HepG2 (cell line): Measurements from ENCODE around the gene CDAN1. TPM values are rescaled to one million over a fixed set of nuclear protein-coding genes. Genes with fewer than 3 reads are reported as not detected.

Source experiments
- ATAC-seq: fragments of 200-7000 bp; cut with Tn5 transposase; 3 replicates; pipeline ENCODE4 v1.9.1; 2020; ENCODE audit warnings: mild to moderate bottlenecking, moderate library complexity
- BruUV-seq: library from RNA; stranded (reverse); fragments of 400-500 nt; replicated peaks from 2 replicates; lab custom pipeline; 2021; lab: Mats Ljungman, UMichigan
- CTCF ChIA-PET: fragments of 300-600 bp; formaldehyde crosslinking; extraction: SDS; loops from one replicate; lab custom pipeline; 2021; ENCODE audit warnings: low total read pairs, inconsistent platforms, low intra/inter-chr PET ratio; lab: Yijun Ruan, JAX
- POLR2A ChIA-PET: fragments of 350-600 bp; sonication (Branson Sonifier 250); formaldehyde crosslinking; loops from one replicate; lab custom pipeline; 2020; ENCODE audit warnings: antibody characterized with exemption, inconsistent platforms; lab: Yijun Ruan, JAX
- DNase-seq: peaks from one replicate; pipeline ENCODE4 v3.0.0-alpha.2; 2015; ENCODE audit warnings: low spot score
- FAIRE-seq: peaks from 3 replicates; lab custom pipeline; 2011; peaks lifted over from hg19 to GRCh38; lab: Jason Lieb, UNC
- H2AFZ ChIP-seq: one replicate; pipeline ENCODE4 v1.6.1; 2011; ENCODE audit warnings: low read length, inconsistent platforms
- H3K27ac ChIP-seq: fragments of 300-600 bp; 3 replicates; pipeline ENCODE4 v1.8.0; 2011; ENCODE audit warnings: mixed run types, mild to moderate bottlenecking, mixed read lengths, low read length, inconsistent platforms; ENCODE audit not compliant: insufficient read depth; ENCODE audit errors: extremely low read length
- H3K27me3 ChIP-seq, 2 experiments: fragments of 200-600 bp in 1 of 2; 2 replicates in 1 of 2; 3 replicates in 1 of 2; pipeline versions ENCODE4 v1.6.0 to v1.8.0; 2011; ENCODE audit warnings: low read length in 2 of 2, mild to moderate bottlenecking in 2 of 2, moderate library complexity in 2 of 2, inconsistent platforms in 1 of 2; ENCODE audit not compliant: insufficient read depth in 2 of 2, control insufficient read depth in 1 of 2
- H3K36me3 ChIP-seq, 2 experiments: fragments of 200-600 bp in 1 of 2; replicated peaks in 1 of 2; 2 replicates in 1 of 2; 3 replicates in 1 of 2; pipeline versions ENCODE4 v1.5.1 to v1.8.0; 2011; ENCODE audit warnings: low read length in 2 of 2, inconsistent platforms in 1 of 2; ENCODE audit not compliant: insufficient read depth in 2 of 2, control insufficient read depth in 1 of 2
- H3K4me1 ChIP-seq: 2 replicates; pipeline ENCODE4 v1.5.1; 2012; ENCODE audit warnings: low read length, inconsistent platforms; ENCODE audit not compliant: insufficient read depth
- H3K4me2 ChIP-seq: 2 replicates; pipeline ENCODE4 v1.6.0; 2011; ENCODE audit warnings: low read depth, low read length, inconsistent platforms
- H3K4me3 ChIP-seq, 3 experiments: fragments of 200-600 bp in 1 of 3; sonication (generic), shearing (Covaris generic) in 1 of 3; replicated peaks in 1 of 3; 2 replicates each; pipeline ENCODE4 v1.5.1; 2011 to 2016; ENCODE audit warnings: low read length in 3 of 3, inconsistent platforms in 2 of 3, low read depth in 2 of 3, mild to moderate bottlenecking in 2 of 3, control low read depth in 1 of 3, mixed read lengths in 1 of 3; ENCODE audit not compliant: insufficient read depth in 1 of 3
- H3K79me2 ChIP-seq: one replicate; pipeline ENCODE4 v1.6.1; 2011; ENCODE audit warnings: low read length, inconsistent platforms; ENCODE audit not compliant: insufficient read depth
- H3K9ac ChIP-seq: 2 replicates; pipeline ENCODE4 v1.6.0; 2011; ENCODE audit warnings: mild to moderate bottlenecking, low read depth, low read length, inconsistent platforms; ENCODE audit not compliant: insufficient read depth
- H3K9me3 ChIP-seq: 2 replicates; pipeline ENCODE4 v1.5.1; 2012; ENCODE audit warnings: mild to moderate bottlenecking, low read length
- H4K20me1 ChIP-seq: 2 replicates; pipeline ENCODE4 v1.6.0; 2011; ENCODE audit warnings: inconsistent platforms, mild to moderate bottlenecking, low read length, moderate library complexity; ENCODE audit not compliant: insufficient read depth
- AKAP8 ChIP-seq: sonication (generic); formaldehyde crosslinking; IDR thresholded peaks from 2 replicates; pipeline ENCODE4 v1.5.1; 2020; ENCODE audit warnings: mild to moderate bottlenecking, missing genetic modification reagents
- FOXP1 ChIP-seq, 2 experiments: fragments of 450-650 bp in 1 of 2; IDR thresholded peaks; 2 replicates each; pipeline ENCODE4 v1.6.1; 2017 to 2018; ENCODE audit warnings: antibody characterized with exemption in 1 of 2
- PHF21A ChIP-seq: sonication (generic); formaldehyde crosslinking; IDR thresholded peaks from 2 replicates; pipeline ENCODE4 v1.5.0; 2020; ENCODE audit warnings: mild to moderate bottlenecking, missing genetic modification reagents
- RARA ChIP-seq: IDR thresholded peaks from 2 replicates; pipeline ENCODE4 v1.6.1; 2016; ENCODE audit warnings: missing genetic modification reagents, missing compliant biosample characterization
- SOX6 ChIP-seq, 2 experiments: fragments of 450-650 bp in 1 of 2; sonication (generic) in 1 of 2; formaldehyde crosslinking in 1 of 2; IDR thresholded peaks; 2 replicates each; pipeline versions ENCODE4 v1.4.0 to v1.6.1; 2017 to 2020; ENCODE audit warnings: antibody characterized with exemption in 1 of 2, mild to moderate bottlenecking in 1 of 2, missing genetic modification reagents in 1 of 2
- SP1 ChIP-seq, 2 experiments: fragments of 450-650 bp in 1 of 2; sonication (generic) in 1 of 2; formaldehyde crosslinking in 1 of 2; IDR thresholded peaks; 2 replicates each; pipeline versions ENCODE4 v1.4.0 to v1.6.1; 2016 to 2020; ENCODE audit warnings: missing genetic modification reagents in 1 of 2
- TAF1 ChIP-seq: sonication (generic); formaldehyde crosslinking; IDR thresholded peaks from 2 replicates; pipeline ENCODE4 v1.4.0; 2020; ENCODE audit warnings: missing genetic modification reagents
- THYN1 ChIP-seq: sonication (generic); formaldehyde crosslinking; IDR thresholded peaks from 2 replicates; pipeline ENCODE4 v1.8.1; 2023; ENCODE audit warnings: low read depth, mild to moderate bottlenecking, moderate library complexity, missing genetic modification reagents, borderline replicate concordance
- YY1 ChIP-seq: IDR thresholded peaks from 2 replicates; pipeline ENCODE4 v1.6.1; 2011; ENCODE audit warnings: low read length, low read depth, moderate library complexity, mild to moderate bottlenecking; ENCODE audit not compliant: insufficient read depth, insufficient replicate concordance
- ZNF747 ChIP-seq: sonication (generic); formaldehyde crosslinking; IDR thresholded peaks from 2 replicates; pipeline ENCODE4 v1.8.1; 2023; ENCODE audit warnings: missing genetic modification reagents, mild to moderate bottlenecking, borderline replicate concordance
- ZNF792 ChIP-seq: IDR thresholded peaks from 2 replicates; pipeline ENCODE4 v1.6.1; 2016
- ZNF83 ChIP-seq: sonication (generic); formaldehyde crosslinking; IDR thresholded peaks from 2 replicates; pipeline ENCODE4 v1.4.0; 2020; ENCODE audit warnings: missing genetic modification reagents, mild to moderate bottlenecking, borderline replicate concordance
- ZNF850 ChIP-seq: sonication (generic); formaldehyde crosslinking; conservative IDR thresholded peaks from 2 replicates; pipeline ENCODE4 v1.9.0; 2021; ENCODE audit warnings: mild to moderate bottlenecking, missing genetic modification reagents
- ZZZ3 ChIP-seq: sonication (generic); formaldehyde crosslinking; IDR thresholded peaks from 2 replicates; pipeline ENCODE4 v1.4.0; 2020; ENCODE audit warnings: missing genetic modification reagents, mild to moderate bottlenecking, borderline replicate concordance
- WGBS: methylation state at CpG from one replicate; pipeline ENCODE4 v1.1.6; 2017; ENCODE audit warnings: low lambda C conversion rate; 5-methylcytosine and 5-hydroxymethylcytosine counted together
- in situ Hi-C: cut with HindIII; loops from 2 replicates; pipeline ENCODE4 v1.10.0; 2017; ENCODE audit warnings: low pct_unique_long_range_greater_than_20kb; ENCODE audit not compliant: extremely low pct_ligation_motif_present
- intact Hi-C: fragments of 100-400 bp; cut with micrococcal nuclease; formaldehyde crosslinking; loops from one replicate; pipeline ENCODE4 v1.10.0; 2022; ENCODE audit not compliant: unreplicated experiment
- polyA plus RNA-seq, 8 experiments: library from polyadenylated mRNA; depleted of rRNA in 3 of 8; stranded (reverse) in 7 of 8; unstranded in 1 of 8; fragments of >200 nt; fragmentation: Illumina TruSeq in 4 of 8; extraction: Trizol in 4 of 8; gene quantifications; 2 replicates each; pipeline versions ENCODE4 v1.2.1 to v1.2.3, GENCODE V29; 2011 to 2016; ENCODE audit warnings: low read depth in 4 of 8, missing spikeins in 1 of 8, mixed read lengths in 1 of 8; ENCODE audit not compliant: insufficient read depth in 1 of 8
- total RNA-seq, 5 experiments: library from RNA; depleted of rRNA; stranded (reverse); fragments of >200 nt; fragmentation: Illumina TruSeq; extraction: Trizol; gene quantifications; 2 replicates each; pipeline ENCODE4 v1.2.3, GENCODE V29; 2016; ENCODE audit warnings: low read depth in 1 of 5
- TF ChIP-seq, protein P1 (sequence below): IDR thresholded peaks from 2 replicates; pipeline ENCODE4 v1.6.1; 2018; ENCODE audit warnings: missing genetic modification reagents
- TF ChIP-seq, protein P2 (sequence below): sonication (generic); formaldehyde crosslinking; conservative IDR thresholded peaks from 2 replicates; pipeline ENCODE4 v1.4.0; 2020; ENCODE audit warnings: missing genetic modification reagents

Gene CDAN1
- total and polyA plus RNA-seq, 2 of the 13 experiments (the other 11 are each of a cell fraction or from before 2014, with no cell fraction given): 5.0 to 16.1 TPM

GRCh38 chr15:42732095-42732827 is 4.7 kb downstream of the CDAN1 start:
- H3K79me2 ChIP-seq: peaks cover 12% of the 10 kb centered on the region
- no peak overlapping the region for H3K9ac ChIP-seq
- peaks cover 21% of the 10 kb centered on the region for H3K4me1 ChIP-seq
- no peaks in the 10 kb centered on the region for H3K9me3 ChIP-seq
- H3K27me3 ChIP-seq: no peaks in the 10 kb centered on the region
- peaks cover 36 to 79% of the 10 kb centered on the region in 2 experiments for H3K36me3 ChIP-seq
- DNase-seq (no peak), FAIRE-seq (no peak), ATAC-seq (no peak)
- ChIA-PET POLR2A (no interaction called here), CTCF (no interaction called here)
- H3K4me2 ChIP-seq: no peak overlapping the region
- WGBS: 96% methylated on average over 13 of the region's 15 CpGs
- in situ Hi-C loops (no loop called here), intact Hi-C loops (no loop called here)
- TF ChIP-seq THYN1 (CRISPR knock-in tag): no peak
- no peak for TF ChIP-seq TAF1 (CRISPR knock-in tag)
- TF ChIP-seq ZZZ3 (CRISPR knock-in tag): no peak
- TF ChIP-seq RARA: no peak
- TF ChIP-seq FOXP1 (IDR thresholded peaks at IDR 0.05): no peak
- TF ChIP-seq FOXP1 (CRISPR knock-in tag; IDR thresholded peaks at IDR 0.05): no peak
- TF ChIP-seq ZNF747 (CRISPR knock-in tag): no peak
- TF ChIP-seq AKAP8: no peak
- TF ChIP-seq YY1: no peak
- TF ChIP-seq SOX6 (IDR thresholded peaks at IDR 0.05): no peak
- TF ChIP-seq SOX6 (CRISPR knock-in tag; IDR thresholded peaks at IDR 0.05): no peak
- no peak for TF ChIP-seq SP1 (IDR thresholded peaks at IDR 0.05)
- no peak for TF ChIP-seq SP1 (CRISPR knock-in tag; IDR thresholded peaks at IDR 0.05)
- no peak for TF ChIP-seq ZNF83
- no peak for TF ChIP-seq PHF21A (CRISPR knock-in tag)
- no peak for TF ChIP-seq ZNF850 (CRISPR knock-in tag)
- TF ChIP-seq, protein P1, sequence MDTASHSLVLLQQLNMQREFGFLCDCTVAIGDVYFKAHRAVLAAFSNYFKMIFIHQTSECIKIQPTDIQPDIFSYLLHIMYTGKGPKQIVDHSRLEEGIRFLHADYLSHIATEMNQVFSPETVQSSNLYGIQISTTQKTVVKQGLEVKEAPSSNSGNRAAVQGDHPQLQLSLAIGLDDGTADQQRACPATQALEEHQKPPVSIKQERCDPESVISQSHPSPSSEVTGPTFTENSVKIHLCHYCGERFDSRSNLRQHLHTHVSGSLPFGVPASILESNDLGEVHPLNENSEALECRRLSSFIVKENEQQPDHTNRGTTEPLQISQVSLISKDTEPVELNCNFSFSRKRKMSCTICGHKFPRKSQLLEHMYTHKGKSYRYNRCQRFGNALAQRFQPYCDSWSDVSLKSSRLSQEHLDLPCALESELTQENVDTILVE: no peak
- no peak for TF ChIP-seq ZNF792 (CRISPR knock-in tag)
- TF ChIP-seq, protein P2, sequence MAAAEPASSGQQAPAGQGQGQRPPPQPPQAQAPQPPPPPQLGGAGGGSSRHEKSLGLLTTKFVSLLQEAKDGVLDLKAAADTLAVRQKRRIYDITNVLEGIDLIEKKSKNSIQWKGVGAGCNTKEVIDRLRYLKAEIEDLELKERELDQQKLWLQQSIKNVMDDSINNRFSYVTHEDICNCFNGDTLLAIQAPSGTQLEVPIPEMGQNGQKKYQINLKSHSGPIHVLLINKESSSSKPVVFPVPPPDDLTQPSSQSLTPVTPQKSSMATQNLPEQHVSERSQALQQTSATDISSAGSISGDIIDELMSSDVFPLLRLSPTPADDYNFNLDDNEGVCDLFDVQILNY: no peak
- no peak overlapping the region for H2AFZ ChIP-seq
- no peak overlapping the region for H3K27ac ChIP-seq
- 0 out of 2 replicates have a peak, but pooled peaks cover 2% of the 10 kb centered on the region for H4K20me1 ChIP-seq
- no peak overlapping the region for H3K4me3 ChIP-seq
- no TSS peak for BruUV-seq
